ENCODE data around the gene TMC5.
"Not testable (repeated sequence)": the region's sequence is repeated elsewhere in the genome, so short reads cannot be mapped to it uniquely, and the experiment has no call there.

TMC5 gene

GRCh38 chr16:19543278-19543996, 125.8 kb downstream of the TMC5 start:
- not testable (repeated sequence) for DNase-seq (ENCODE audit: low read depth)

DNA sequence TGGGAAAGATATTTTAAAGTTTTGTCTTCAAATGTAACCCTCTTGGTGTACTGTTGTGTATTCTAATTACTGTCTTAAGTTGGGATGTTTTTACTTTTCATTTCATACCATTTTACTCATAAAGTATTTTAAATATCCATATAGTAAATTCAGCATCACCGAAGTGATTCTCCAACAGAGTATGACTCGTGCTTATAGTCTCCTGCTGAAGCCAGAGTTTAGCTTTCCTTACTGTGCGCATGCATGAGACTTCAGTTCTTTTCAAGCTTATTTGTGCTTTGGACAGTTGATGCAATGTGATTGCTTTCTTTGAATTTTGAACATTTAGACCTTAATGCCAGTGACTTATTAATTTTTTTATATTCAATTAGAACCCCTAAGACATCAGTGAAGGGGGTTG, 130.5 kb downstream of the TMC5 start:
- no peak for DNase-seq (ENCODE audit: low read depth)
